AG04449 (cell line): ENCODE data around the gene SMIM38.

Experiments used
- CTCF ChIA-PET: fragments of 350-600 bp; formaldehyde crosslinking; extraction: SDS; loops from one replicate; lab custom pipeline; 2021; ENCODE audit warnings: antibody characterized with exemption; lab: Yijun Ruan, JAX
- POLR2A ChIA-PET: fragments of 400-600, 350-600 bp; formaldehyde crosslinking; extraction: SDS; loops from one replicate; lab custom pipeline; 2020; ENCODE audit warnings: antibody characterized with exemption, inconsistent platforms; lab: Yijun Ruan, JAX
- DNase-seq: peaks from one replicate; pipeline ENCODE4 v3.0.0-alpha.2; 2010; ENCODE audit warnings: low read depth, low spot score
- H3K4me3 ChIP-seq: 2 replicates; pipeline ENCODE4 v1.5.1; 2011; ENCODE audit warnings: low read depth, mild to moderate bottlenecking, control low read depth, low read length
- TF ChIP-seq, protein P1 (sequence below): IDR thresholded peaks from one replicate; pipeline ENCODE4 v1.5.1; 2011; ENCODE audit warnings: mild to moderate bottlenecking, moderate library complexity, low read length, control low read depth, inconsistent platforms; ENCODE audit not compliant: insufficient read depth; ENCODE audit errors: missing control alignments

Gene SMIM38

DNA sequence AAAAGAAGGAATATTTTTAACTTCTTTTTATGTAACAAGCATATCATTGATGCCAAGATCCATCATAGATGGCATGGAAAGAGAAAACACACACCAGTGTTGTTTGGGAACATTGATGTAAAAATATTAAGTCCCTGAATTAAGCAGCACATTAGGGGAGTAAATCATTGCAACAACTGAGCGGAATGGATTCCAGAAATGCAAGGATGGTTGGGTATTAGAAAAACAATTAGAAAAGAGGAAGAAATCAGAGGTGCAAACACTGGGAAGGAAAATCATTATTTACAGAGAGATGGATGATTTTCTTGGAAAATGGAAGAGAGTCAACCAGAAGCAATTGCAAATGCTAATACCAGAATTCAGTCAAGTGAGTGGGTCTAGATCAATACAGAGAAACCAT lies 8.1 kb downstream of the SMIM38 start:
- H3K4me3 ChIP-seq: no peak overlapping the region
- TF ChIP-seq, protein P1, sequence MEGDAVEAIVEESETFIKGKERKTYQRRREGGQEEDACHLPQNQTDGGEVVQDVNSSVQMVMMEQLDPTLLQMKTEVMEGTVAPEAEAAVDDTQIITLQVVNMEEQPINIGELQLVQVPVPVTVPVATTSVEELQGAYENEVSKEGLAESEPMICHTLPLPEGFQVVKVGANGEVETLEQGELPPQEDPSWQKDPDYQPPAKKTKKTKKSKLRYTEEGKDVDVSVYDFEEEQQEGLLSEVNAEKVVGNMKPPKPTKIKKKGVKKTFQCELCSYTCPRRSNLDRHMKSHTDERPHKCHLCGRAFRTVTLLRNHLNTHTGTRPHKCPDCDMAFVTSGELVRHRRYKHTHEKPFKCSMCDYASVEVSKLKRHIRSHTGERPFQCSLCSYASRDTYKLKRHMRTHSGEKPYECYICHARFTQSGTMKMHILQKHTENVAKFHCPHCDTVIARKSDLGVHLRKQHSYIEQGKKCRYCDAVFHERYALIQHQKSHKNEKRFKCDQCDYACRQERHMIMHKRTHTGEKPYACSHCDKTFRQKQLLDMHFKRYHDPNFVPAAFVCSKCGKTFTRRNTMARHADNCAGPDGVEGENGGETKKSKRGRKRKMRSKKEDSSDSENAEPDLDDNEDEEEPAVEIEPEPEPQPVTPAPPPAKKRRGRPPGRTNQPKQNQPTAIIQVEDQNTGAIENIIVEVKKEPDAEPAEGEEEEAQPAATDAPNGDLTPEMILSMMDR: no peak
- no peak for DNase-seq
- CTCF ChIA-PET: no interaction called here
- POLR2A ChIA-PET: no interaction called here

DNA sequence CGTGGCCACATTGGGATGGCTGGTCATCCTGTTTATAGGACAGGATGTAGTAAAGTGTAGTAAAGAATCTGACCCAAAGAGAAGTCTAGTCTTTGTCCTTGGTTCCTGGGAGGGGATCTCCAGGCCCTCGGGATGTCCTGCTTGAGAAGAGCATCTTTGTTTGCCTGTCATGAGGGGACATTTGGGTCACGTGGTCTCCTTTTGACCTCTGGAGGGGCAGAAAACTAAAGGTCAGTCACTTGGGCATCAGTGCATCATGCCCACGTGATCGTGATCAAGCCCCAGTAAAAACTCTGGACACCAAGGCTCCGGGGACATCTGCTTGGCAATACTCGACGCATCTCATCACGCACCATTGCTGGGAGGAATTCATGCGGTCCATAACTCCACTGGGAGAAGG lies 9.1 kb downstream of the SMIM38 start:
- TF ChIP-seq, protein P1: no peak
- POLR2A ChIA-PET: no interaction called here
- CTCF ChIA-PET: no interaction called here
- H3K4me3 ChIP-seq: no peak overlapping the region
- DNase-seq: no peak

DNA sequence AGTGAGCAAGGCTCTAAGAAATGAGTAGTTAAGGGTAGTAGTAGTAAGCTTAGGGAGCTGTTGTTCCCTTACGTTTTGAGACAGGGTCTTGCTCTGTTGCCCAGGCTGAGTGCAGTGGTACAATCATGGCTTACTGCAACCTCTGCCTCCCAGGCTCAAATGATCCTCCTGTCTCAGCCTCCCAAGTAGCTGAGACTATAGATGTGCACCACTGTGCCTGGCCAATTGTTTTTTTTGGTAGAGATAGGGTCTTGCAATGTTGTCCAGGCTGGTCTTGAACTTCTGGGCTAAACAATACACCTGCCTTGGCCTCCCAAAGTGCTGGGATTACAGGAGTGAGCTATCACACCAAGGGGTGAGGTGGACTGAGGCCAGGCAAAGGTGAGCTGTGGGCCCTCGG lies 10.0 kb downstream of the SMIM38 start:
- ChIA-PET CTCF (interaction anchor here (1.1 to 2.1 kb wide), 3 partner anchors 9 to 35 kb away, joined by 6 read pairs; no protein-coding TSS in a partner anchor), POLR2A (interaction anchor here (0.8 kb wide), 1 partner anchor 478 kb away, joined by 4 read pairs; no protein-coding TSS in a partner anchor)
- TF ChIP-seq, protein P1: no peak
- DNase-seq: no peak
- H3K4me3 ChIP-seq: no peak overlapping the region

DNA sequence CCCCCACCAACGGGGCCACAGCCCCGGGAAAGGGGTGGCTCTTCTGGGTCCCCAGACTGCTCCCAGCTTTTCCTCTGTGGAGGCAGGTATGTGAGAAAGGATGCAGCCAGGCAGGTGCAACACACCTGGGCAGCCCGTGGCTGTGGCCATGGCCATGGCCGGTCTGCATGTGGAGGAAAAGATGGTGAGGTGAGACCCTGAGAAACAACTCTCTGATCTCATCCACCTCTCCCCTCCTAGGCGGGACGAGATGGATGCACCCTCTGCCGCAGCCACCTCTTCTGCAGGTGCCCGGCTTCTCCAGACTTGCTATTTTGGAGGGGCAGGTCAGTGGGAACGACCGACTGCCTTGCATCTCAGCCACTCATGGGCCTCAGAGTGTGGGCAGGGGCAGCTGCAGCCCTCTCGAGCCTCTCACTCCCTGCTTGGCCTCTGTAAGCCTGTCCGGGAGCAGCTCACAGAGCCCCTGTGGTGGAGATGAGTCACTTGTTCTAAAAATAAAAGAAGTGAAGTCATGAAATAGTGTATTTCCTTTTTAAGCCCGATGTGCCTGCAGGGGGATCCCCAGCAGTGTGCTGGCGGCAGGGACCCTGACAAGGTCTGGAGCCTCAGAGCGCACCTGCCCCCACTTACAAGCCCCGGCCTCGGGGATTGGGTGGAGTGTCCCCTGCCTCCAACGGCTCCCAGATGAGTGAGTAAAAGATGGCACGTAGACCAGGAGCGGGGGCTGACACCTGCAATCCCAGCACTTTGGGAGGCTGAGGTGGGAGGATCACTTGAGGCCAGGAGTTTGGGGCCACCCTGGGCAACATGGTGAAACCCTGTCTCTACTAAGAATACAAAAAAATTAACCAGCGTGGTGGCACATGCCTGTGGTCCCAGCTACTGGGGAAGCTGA lies 10.7 kb downstream of the SMIM38 start:
- ChIA-PET CTCF (interaction anchor here (0.7 to 2.1 kb wide), 4 partner anchors 9 to 478 kb away, joined by 3 to 6 read pairs (median 6); no protein-coding TSS in a partner anchor), POLR2A (interaction anchor here (0.8 kb wide), 1 partner anchor 477 kb away, joined by 4 read pairs; no protein-coding TSS in a partner anchor)
- TF ChIP-seq, protein P1: peak; percentile 38
- DNase-seq: peak; percentile 46
- no peak overlapping the region; the same call in 1 of the 2 replicates for H3K4me3 ChIP-seq

DNA sequence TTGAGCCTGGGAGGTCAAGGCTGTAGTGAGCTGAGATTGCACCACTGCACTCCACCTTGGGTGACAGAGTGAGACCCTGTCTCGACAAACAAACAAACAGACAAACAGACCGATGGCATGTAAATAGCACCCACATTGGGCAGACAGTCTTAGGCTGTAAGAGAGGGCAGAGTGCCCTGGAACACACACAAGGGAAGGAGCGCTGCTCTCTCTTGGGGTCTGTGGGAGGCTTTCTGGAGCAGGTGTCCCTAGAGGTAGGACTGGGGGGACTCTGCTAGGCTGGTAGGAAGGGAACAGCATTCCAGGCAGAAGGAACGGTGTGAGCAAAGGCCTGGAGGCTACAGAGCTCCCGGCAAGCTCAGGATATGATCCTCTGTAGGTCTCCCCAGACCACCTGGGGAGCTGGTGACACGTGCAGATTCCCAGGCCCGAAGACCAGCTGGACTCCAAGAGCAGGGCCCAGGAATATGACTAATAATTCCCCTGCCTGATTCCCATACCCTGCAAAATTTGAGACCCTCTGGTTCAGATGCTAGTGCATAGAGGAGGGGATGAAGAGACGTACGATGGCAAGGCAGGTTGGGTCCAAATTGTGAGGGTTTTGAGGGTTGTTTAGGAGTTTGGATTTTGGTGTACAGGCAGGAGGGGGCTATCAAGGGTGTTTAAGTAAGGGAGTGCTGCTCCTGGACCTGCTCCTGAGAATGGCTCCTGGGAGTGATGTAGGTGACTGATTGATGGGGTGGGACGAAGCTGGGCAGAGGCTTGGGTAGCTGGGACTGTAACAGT lies 11.6 kb downstream of the SMIM38 start:
- H3K4me3 ChIP-seq: no peak overlapping the region
- POLR2A ChIA-PET: no interaction called here
- CTCF ChIA-PET: interaction anchor here (0.7 to 2.1 kb wide), 2 partner anchors 37 to 477 kb away, joined by 3 to 6 read pairs; no protein-coding TSS in a partner anchor
- no peak for DNase-seq
- TF ChIP-seq, protein P1: no peak
